A673 (cell line): ENCODE results near the gene MAOA. TPM values are rescaled to one million over a fixed set of nuclear protein-coding genes. Genes with fewer than 3 reads are reported as not detected.
"Not testable (repeated sequence)": the region's sequence is repeated elsewhere in the genome, so short reads cannot be mapped to it uniquely, and the experiment has no call there.

Source experiments
- BruUV-seq: library from RNA; stranded (reverse); fragments of 400-500 nt; replicated peaks from 2 replicates; lab custom pipeline; 2021; lab: Mats Ljungman, UMichigan
- CTCF ChIA-PET: fragments of 300-600 bp; sonication (Branson Sonifier 250); formaldehyde crosslinking; loops from one replicate; lab custom pipeline; 2022; ENCODE audit warnings: antibody characterized with exemption; lab: Charles Lee
- POLR2A ChIA-PET: fragments of 300-600 bp; sonication (Branson Sonifier 250); formaldehyde crosslinking; loops from one replicate; lab custom pipeline; 2022; ENCODE audit warnings: antibody characterized with exemption; ENCODE audit not compliant: low non-redundant PET; lab: Charles Lee
- DNase-seq: peaks from one replicate; pipeline ENCODE4 v3.0.0-alpha.2; 2015; ENCODE audit warnings: low spot score
- H3K27ac ChIP-seq: fragments of 200-600 bp; sonication (generic); 2 replicates; pipeline ENCODE4 v1.5.1; 2016; ENCODE audit warnings: mixed run types, low read depth, mild to moderate bottlenecking, mixed read lengths, antibody characterized with exemption, low read length; ENCODE audit not compliant: poor library complexity, severe bottlenecking
- H3K27me3 ChIP-seq: fragments of 200-600 bp; sonication (generic); replicated peaks from 2 replicates; pipeline ENCODE4 v1.6.1; 2017; ENCODE audit warnings: mixed run types, low read depth, mild to moderate bottlenecking, mixed read lengths, antibody characterized with exemption, low read length; ENCODE audit not compliant: insufficient read depth, poor library complexity
- H3K36me3 ChIP-seq: fragments of 200-600 bp; sonication (generic); 2 replicates; pipeline ENCODE4 v1.6.1; 2016; ENCODE audit warnings: mixed run types, mild to moderate bottlenecking, mixed read lengths, antibody characterized with exemption, low read length; ENCODE audit not compliant: insufficient read depth, poor library complexity, severe bottlenecking
- H3K4me1 ChIP-seq: fragments of 200-600 bp; sonication (generic); 2 replicates; pipeline ENCODE4 v1.6.1; 2017; ENCODE audit warnings: mixed run types, mild to moderate bottlenecking, mixed read lengths, antibody characterized with exemption, low read length; ENCODE audit not compliant: insufficient read depth, poor library complexity, severe bottlenecking
- H3K4me3 ChIP-seq: fragments of 200-600 bp; sonication (generic); 2 replicates; pipeline ENCODE4 v1.5.1; 2016; ENCODE audit warnings: low read depth, mixed run types, mild to moderate bottlenecking, mixed read lengths, low read length; ENCODE audit not compliant: poor library complexity, severe bottlenecking
- H3K9me3 ChIP-seq: fragments of 200-600 bp; sonication (generic); 2 replicates; pipeline ENCODE4 v1.6.1; 2016; ENCODE audit warnings: mixed run types, low read depth, mild to moderate bottlenecking, mixed read lengths, antibody characterized with exemption, low read length; ENCODE audit not compliant: poor library complexity, severe bottlenecking
- CTCF ChIP-seq: fragments of 300-800, 200-600 bp; sonication (generic); conservative IDR thresholded peaks from 2 replicates; pipeline ENCODE4 v1.5.1; 2017; ENCODE audit warnings: low read depth, mild to moderate bottlenecking, antibody characterized with exemption, low read length, moderate library complexity, mixed read lengths
- EZH2 ChIP-seq: fragments of 200-600 bp; sonication (generic); IDR thresholded peaks from 2 replicates; pipeline ENCODE4 v1.6.1; 2017; ENCODE audit warnings: borderline replicate concordance, low read depth, mild to moderate bottlenecking, mixed read lengths, antibody characterized with exemption, low read length; ENCODE audit not compliant: poor library complexity, severe bottlenecking
- intact Hi-C: fragments of 100-400 bp; cut with micrococcal nuclease; formaldehyde crosslinking; loops from one replicate; pipeline ENCODE4 v1.10.0; 2022; ENCODE audit not compliant: unreplicated experiment
- total RNA-seq: library from RNA; stranded (reverse); gene quantifications from 2 replicates; pipeline ENCODE4 v1.2.3, GENCODE V29; 2021

Gene MAOA
- total RNA-seq, 1 experiment from 2014 or later = 6.1 TPM

DNA sequence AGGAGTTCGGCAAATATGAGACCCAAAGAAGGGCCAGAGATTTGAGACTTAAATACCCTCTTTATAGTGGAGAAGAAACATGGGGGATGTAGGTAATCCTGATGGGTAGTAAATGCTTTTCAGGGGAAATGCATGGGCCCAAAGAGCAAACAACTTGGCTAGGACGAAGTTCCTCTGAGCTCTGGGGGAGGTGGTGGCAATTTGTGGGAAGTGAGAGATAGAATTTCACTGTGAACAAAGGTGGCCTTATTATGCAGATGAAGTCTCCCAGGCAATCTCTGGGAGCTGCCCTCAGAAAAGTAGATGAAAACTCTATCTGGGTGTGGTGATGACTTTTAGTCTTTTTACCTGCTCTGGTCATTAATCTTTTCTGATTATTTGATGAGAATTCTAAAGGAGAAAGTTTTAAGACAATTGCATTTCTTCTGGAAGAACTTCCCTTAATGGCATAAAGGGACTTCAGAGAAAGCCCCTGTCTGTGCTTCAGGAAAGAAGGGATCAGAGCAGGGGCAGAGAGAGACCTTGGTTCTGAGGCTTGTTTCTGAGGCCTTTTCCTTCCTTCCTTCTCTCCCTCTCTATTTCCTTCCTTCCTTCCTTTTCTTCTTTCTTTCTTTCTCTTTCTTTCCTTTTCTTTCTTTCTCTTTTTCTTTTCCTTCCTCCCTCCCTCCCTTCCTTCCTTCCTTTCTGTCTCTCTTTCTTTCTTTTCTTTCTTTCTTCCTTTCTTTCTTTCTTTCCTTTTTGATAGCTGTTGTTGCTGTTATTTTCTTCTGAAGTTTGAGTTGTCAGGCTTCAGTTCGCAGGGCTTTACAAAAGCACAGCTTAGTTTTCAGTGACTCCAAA lies 37.5 kb upstream of the MAOA start:
- no peaks in the 10 kb centered on the region for H3K4me1 ChIP-seq
- no peak overlapping the region for H3K27ac ChIP-seq
- no peaks in the 10 kb centered on the region for H3K9me3 ChIP-seq
- H3K27me3 ChIP-seq = no peaks in the 10 kb centered on the region
- H3K36me3 ChIP-seq = no peaks in the 10 kb centered on the region
- no peak overlapping the region for H3K4me3 ChIP-seq
- CTCF ChIA-PET = no interaction called here
- POLR2A ChIA-PET = no interaction called here
- DNase-seq = no peak
- no peak for TF ChIP-seq CTCF
- no peak for TF ChIP-seq EZH2
- intact Hi-C loops = no loop called here
- BruUV-seq = no TSS peak

- DNase-seq, POLR2A ChIA-PET, H3K4me3 ChIP-seq, intact Hi-C loops, CTCF ChIA-PET, BruUV-seq, H3K36me3 ChIP-seq, H3K9me3 ChIP-seq, H3K27me3 ChIP-seq, H3K4me1 ChIP-seq, H3K27ac ChIP-seq: not testable (repeated sequence)
Measured at GRCh38 chrX:43619861-43620260, 36.2 kb upstream of the MAOA start.

DNA sequence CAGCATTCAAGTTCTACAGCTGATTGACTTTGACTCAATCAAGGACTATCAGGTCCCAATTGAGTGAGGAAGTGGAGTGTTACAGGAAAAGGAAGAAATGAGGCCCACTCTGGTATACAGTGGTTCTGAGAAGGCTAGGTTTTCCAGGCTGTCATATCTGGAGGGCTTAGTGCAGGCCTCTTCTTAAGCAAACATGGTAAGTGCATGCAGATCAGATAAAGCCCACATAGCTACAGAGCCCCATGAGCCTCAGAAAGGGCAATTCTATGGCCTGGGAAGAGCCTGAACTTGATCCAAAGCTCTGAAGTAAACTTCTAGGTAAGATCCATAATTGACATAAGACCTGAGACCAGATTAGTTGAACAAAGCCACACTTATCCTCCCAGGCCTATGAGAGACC lies 29.0 kb upstream of the MAOA start:
- ChIA-PET CTCF (no interaction called here), POLR2A (no interaction called here)
- Histone ChIP-seq H3K9me3 (no peaks in the 10 kb centered on the region), H3K36me3 (no peaks in the 10 kb centered on the region), H3K4me3 (no peak overlapping the region), H3K27me3 (no peaks in the 10 kb centered on the region), H3K4me1 (no peaks in the 10 kb centered on the region), H3K27ac (no peak overlapping the region)
- TF ChIP-seq EZH2 (no peak), CTCF (no peak)
- no peak for DNase-seq
- intact Hi-C loops = no loop called here
- BruUV-seq = no TSS peak

DNA sequence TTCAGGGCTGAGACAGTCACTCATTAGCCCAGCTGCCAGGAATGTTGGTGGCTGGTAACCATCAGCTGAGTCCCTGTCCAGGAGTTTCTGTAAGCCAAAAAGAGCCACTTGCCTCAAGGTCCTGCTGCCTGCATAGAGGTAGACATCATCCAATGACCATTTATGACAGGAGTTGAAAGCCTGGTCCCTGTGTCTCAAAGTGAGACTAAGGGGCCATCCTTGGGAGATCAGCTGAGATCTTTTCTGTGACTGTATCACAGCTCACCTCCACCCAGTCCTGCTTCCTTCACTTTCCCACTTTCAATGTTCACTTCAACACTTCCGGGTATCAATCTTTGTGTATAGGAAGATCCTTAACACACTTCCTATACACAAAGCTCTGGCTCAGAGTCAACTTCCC lies 28.4 kb upstream of the MAOA start:
- BruUV-seq = no TSS peak
- H3K4me1 ChIP-seq = no peaks in the 10 kb centered on the region
- CTCF ChIA-PET = no interaction called here
- no peak for TF ChIP-seq CTCF
- TF ChIP-seq EZH2 = no peak
- intact Hi-C loops = no loop called here
- POLR2A ChIA-PET = no interaction called here
- no peak overlapping the region for H3K4me3 ChIP-seq
- no peak overlapping the region for H3K27ac ChIP-seq
- no peak for DNase-seq
- no peaks in the 10 kb centered on the region for H3K9me3 ChIP-seq
- H3K27me3 ChIP-seq = no peaks in the 10 kb centered on the region
- no peaks in the 10 kb centered on the region for H3K36me3 ChIP-seq
